CMK (cell line): ENCODE data around the gene COL5A1.
"Not testable (repeated sequence)": the region's sequence is repeated elsewhere in the genome, so short reads cannot be mapped to it uniquely, and the experiment has no call there.

ENCODE experiments used
- DNase-seq: peaks from one replicate; pipeline ENCODE4 v3.0.0-alpha.2; 2010; ENCODE audit warnings: low read depth

COL5A1 gene

DNA sequence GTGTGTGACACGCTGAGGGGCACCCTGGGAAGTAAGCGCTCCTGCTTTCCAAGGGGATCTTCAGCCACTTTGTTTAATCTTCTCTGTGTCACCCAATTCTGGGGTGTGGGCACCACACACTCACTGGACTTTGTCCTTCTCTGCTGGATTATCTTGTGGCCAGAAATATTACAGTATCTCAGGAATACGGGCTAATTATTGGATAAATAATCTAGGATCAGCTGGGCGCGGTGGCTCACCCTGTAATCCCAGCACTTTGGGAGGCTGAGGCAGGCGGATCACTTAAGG, 50.9 kb downstream of the COL5A1 start:
- DNase-seq: no peak

DNA sequence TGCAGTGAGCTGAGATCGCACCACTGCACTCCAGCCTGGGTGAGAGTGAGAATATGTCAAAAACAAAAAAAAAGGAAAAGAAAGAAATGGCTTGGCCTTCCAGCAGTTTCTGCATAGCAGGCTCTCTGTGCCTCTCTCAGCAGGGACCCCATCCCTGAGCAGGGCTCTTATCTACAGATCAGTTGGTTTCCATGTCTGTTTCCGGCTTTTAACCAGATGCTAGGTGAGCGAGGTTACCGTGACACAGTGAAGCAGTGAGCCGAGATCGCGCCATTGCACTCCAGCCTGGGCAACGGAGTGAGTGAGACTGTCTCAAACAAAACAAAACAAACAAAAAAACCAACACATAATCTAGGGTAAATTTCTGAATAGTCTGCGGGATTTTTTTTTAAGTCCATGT, 51.4 kb downstream of the COL5A1 start:
- no peak for DNase-seq

DNA sequence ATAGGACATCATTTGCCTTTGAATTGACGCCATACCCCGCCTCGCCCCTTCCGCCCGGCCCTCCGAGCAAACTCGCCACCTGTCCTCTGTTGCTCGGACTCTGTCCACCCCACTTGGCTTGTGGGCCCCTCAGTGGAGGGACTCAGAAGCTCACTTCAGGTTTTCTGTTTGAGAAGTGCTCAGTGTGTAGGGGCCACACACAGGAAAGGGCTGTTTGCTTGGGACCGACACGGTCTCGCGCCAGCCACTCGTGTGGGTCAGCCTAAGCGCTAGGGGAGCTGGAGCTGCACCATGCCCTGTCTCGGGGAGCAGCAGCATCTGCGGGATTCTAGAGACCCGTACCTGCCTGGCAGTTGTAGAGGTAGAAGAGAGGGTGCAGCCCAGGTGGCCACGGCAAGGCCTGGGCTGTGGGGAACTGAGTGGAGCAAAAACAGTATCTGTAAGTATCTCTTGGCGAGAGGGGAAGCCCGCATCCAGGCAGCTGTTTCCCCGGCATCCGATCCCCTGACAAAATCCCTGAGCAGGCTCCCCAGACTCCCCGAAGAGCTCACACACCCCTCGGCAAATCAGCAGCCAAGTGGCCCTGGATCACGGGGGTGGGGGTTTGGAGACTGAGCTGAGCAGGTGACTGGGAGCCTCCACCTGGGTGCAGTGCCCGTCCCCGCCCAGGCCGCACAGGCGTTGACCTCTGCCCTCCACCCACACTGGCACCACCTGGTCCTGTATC, 52.2 kb downstream of the COL5A1 start:
- DNase-seq: no peak

DNA sequence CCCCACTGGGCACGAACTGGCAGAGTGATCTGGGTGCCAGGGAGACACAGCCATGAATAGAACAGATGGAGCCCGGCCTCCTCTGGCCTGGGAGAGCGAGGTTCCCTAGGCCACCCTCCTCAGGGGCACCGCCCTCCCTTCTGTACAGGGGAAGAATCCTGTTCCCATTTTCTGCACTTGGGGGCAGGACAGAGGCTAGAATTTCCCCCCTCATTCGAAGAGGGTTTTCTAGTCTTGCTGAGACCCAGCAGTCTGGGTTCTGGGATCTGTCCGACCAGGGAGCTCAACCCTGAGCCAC, 52.7 kb downstream of the COL5A1 start:
- DNase-seq: no peak

DNA sequence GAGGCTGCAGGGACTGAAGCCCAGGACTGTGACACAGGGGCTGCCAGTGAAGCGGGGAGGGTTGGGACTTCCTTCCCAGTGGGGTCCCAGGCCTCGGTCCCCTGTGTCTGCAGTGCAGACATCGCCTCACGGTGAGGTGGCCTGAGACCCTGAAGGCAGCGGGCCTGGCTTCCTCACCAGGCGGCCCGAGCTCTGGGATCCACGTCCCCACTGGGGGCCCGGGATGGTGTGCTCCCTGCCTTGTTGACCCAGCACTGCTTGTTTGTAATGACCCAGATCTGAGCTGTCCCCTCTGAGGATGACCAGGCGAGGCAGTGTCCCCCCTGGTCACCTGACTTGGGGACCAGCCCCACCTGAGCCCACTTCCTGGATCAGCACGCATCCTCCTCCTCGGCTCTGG, 53.1 kb downstream of the COL5A1 start:
- no peak for DNase-seq

DNA sequence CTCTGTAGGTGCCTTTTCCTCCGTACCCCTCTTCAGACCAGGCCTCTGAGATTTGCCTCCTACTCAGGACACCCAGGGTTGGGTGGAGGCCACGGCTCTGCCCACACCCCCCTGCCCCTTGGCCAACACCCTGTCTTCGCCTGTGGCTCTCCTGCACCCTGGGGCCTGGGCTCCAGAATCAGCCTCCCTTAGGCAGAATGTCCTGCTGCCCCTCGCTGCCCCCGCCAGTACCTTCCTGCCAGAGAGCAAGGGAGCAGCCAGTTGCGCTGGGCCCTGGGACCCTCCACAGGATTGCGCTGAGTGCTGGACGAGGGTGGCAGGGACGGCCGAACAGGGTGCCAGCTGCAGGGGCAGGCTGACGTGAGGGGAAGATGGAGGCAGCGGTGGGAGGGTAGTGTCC, 53.5 kb downstream of the COL5A1 start:
- DNase-seq: no peak

DNA sequence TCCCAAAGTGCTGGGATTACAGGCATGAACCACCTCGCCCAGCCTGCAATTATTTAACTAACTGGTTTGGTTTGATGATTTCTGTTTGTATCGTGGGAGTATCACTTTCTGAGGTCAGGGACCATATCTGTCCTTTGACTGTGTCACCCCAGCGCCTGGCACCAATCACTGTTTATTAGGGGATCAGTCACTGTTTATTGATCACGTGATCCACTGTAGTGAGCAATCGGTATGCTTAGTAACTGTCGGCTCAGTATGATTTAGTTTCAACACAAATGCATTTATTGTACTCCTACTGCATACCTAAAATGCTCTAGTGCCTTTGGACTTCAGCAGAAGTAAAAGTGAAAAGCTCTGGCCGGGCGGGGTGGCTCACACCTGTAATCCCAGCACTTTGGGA, 54.8 kb downstream of the COL5A1 start:
- DNase-seq: no peak

DNA sequence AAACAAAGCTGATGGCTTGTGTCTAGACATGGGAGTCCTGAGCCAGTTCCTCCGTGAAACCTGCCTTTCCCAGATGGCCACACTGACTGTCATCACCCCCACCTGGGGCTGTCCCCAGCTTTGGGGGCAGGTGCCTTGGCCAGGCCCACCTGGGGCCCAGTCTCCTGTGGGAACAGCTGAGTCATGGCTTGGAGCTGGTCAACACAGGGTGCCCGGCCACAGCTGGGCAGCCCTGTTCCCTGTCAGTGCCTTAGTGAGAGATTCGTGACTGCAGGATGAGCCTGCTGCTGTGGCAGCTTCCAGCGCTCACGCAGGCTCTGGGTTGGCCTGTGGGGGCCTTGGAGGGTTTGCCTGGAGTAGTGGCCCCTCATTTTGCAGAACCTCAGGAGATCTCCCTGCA, 56.5 kb downstream of the COL5A1 start:
- DNase-seq: no peak

DNA sequence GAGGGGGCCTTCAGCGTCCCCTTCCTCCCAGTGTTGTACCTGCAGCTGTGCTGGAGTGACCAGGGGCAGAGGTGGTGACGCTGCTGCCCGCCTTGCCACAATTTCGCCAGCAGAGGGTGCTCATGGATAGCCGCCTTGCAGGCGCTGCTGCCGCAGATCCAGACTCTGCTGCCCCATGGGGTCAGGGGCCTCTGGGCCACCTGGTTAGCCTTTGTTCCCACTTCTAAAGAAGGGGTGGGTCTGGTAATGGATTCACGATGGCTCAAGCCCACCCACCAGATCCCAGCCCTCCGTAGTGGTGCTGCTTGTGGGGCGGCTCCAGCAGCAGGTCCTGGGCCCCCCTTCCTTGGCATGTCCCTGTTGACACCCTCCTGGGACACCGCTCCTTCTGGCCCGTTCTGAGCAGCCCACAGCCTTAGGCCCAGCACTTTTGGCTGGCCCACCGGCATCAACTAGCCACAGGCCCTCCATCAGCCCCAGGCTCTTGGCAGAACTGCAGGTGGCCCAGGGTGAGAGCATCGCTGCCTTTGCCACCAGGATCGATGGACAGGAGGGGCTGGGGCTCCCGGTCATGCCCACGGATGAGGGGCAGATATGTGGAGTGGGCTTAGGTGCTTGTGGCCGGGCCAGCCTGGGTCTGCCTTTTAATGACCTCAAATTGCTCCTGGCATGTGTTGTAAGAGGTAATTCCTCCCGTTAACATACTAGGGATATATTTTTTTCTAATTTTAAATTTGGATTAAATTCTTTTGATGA, 57.2 kb downstream of the COL5A1 start:
- DNase-seq: peak; percentile 32

DNA sequence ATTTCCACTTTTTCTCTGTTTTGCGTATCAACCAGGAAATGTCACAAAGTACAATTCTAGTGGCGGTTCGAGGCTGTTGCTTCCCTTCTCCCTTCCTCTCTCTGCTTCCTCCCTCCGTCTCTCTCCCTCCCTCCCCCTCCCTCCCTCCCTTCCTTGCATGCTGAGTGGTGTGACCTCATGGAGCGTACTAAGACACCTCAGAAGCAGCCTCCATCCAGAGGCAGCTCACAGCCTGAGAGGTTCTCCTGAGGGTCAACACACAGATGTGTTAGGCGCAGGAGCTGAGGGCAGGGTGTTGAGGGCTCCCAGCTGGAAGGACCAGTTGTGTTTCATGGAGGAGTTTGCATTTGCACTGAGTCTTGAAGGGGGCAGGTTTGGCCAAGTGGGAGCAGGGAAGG, 57.7 kb downstream of the COL5A1 start:
- DNase-seq: no peak

DNA sequence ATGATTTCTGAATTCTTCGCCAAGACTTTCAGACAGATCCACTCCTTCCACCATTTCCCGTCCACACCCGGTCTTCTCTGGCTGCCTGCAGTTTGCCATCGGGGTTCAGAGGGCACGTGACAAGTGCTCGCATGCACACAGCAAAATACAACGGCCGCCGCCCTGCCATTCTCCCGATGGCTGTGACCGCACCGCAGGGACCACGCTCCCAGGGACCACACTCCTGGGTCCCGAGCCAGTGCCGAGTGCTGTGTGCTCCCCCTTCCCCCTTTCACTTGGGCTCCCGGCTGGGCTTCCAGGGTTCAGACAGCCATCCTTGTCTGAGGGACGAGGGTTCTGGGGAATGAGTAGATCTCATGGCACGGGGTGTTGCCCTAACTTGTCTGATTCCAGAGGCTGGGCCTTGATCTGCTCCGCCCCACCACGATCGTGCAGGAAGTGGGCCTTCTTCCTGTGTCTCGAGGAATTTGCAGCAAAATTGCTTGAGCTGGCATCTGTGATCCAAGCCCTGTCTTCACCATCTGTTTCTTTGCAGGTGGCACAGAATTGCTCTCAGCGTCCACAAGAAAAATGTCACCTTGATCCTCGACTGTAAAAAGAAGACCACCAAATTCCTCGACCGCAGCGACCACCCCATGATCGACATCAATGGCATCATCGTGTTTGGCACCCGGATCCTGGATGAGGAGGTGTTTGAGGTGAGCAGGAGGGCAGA, 59.2 kb downstream of the COL5A1 start:
- DNase-seq: no peak

DNA sequence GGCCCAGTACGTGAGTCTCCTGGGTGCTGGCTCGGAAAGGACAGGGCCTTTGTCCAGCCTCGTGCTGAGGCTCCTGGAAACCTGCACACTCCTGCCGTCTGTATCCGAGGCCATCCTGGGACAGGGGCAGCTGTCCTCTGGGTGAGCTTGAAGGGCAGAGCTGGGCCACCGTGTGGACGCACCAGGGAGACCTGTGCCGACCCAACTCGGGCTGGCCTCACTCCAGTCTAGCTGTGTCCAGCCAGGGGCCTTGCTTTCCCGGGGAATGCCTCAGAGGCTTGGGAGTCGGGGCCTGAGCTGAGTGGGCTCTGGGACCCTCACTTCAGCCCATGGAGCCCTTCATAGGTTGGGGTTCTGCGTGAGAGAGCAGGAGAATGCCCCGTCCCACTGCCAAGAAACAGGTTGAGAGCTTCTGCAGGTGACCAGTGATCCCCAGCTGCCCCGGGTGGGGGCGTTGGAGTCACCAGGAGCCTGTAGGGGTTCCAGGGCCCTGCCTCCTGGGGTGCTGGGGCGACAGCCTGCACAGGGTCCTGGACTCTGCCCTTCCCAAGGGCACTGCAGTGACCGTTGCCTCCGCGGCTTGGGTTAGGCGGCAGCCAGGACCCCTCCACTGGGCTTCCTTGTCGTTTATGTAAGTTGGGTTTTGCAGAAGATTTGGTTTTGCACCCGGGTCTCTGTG, 60.1 kb downstream of the COL5A1 start:
- DNase-seq: no peak

DNA sequence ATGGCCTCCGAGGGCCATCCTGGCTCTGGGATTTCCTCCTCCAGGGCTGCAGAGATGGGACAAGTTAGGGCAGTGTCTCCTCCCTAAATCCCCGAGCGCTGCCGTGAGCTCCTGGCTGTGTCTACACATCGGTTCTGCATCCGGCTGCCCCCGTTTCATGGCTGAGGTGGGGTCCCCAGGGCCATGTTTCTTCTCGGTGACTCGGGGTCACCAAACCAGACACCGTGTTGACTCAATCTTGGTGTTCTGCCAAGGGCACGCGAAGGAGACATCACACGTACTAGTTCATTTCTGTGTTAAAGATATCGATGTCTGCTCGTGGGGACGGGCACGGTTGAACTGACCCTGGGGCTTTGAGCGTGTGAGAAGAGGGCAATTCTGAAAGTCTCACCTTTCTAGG, 60.7 kb downstream of the COL5A1 start:
- no peak for DNase-seq

DNA sequence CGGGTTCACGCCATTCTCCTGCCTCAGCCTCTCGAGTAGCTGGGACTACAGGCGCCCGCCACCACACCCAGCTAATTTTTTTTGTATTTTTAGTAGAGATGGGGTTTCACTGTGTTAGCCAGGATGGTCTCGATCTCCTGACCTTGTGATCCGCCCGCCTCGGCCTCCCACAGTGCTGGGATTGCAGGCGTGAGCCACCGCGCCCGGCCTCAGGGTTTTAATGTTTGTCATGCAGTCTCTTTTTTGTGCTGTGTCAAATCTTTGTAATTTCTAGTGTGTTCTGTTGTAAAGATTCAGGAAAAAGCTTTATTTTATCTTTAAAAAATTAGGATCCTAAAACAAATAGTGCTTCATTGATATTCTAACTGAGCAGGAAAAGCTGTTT, 62.1 kb downstream of the COL5A1 start:
- not testable (repeated sequence) for DNase-seq

DNA sequence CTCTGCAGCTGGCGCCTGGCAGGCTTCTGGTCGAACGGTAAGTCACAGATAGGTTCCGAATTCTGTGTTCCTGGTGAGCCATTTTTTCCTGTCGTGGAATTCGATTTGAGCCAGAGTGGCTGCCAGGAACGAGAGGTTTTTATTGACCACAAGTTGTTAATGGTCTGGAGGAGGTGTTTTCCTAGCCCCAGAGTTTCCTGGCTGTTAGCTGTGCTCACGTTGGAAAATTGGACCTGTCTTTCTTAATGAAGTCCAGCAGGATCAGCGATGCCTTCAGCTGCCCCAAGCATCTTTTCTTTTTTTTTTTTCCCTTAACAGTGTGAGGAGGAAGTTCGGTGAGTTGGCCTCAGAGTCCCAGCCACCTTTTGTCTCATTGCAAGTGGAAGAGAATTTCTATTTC, 62.9 kb downstream of the COL5A1 start:
- DNase-seq: no peak

DNA sequence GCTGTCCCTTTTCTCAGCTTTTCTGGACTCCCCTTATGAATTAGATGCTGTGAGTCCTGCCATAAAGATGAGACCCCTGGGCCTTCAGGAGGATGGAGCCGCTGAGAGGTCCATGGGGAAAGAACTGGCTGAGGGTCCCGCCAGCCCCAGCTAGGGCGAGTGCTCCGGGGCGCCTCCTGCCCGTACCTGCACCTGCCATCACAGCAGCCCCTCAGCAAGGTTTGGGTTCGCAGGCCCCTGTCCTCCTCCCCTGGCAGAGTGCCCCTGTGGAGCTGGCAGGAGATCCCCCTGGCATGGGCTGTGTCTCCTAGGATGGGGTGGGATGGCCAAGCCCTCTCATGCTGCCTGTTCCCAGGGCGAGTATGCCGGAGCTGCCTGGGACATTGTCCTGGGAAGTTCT, 64.2 kb downstream of the COL5A1 start:
- DNase-seq: no peak

DNA sequence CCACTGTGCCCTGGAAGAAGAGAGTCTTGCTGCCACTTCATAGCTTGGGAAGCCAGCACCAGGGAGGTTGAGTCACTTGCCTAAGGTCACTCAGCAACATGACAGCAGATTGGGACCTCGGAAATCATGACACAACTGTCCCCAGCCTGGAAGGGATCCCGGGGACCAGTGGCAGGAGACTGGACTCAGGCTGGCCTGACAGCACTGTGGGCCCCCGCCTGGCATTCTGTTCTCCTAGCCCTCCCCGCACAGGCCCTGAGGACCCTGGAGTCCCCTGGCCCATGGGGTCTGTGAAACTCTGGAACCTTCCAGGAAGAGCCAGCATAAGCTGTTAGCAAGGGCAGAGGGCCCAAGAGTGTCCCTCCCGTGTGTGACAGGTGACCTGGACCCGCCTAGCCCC, 64.9 kb downstream of the COL5A1 start:
- no peak for DNase-seq

DNA sequence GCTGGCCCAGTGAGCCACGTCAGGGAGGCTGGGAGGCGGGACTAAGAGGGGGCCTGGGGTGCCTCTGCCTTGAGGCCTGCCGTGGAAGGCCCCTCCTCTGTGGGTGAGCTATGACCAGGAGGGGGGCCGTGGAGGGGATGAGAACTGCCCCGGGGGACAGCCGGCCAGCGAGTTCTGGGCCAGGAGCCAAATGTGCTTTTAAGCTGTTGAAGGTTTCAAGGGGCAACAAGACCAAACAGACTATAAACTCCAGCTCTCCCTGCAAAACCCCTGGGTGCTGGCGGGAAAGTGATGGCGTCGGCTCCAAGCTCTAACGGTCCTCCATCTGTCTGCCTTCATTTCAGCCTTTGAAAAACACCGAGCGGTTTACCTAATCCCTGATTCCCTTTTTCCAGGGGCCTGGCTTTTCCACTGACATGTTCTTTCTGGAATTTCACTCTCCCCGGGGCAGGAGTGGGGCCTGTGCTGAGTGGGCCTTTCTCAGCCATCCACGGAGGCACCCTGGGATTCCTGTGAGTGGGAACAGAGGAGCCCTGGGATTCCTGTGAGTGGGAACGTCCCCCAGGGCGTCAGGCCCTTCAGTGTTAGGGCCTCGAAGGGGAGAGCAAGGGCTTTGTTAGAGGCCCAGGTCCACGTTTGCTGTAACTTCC, 65.6 kb downstream of the COL5A1 start:
- no peak for DNase-seq

DNA sequence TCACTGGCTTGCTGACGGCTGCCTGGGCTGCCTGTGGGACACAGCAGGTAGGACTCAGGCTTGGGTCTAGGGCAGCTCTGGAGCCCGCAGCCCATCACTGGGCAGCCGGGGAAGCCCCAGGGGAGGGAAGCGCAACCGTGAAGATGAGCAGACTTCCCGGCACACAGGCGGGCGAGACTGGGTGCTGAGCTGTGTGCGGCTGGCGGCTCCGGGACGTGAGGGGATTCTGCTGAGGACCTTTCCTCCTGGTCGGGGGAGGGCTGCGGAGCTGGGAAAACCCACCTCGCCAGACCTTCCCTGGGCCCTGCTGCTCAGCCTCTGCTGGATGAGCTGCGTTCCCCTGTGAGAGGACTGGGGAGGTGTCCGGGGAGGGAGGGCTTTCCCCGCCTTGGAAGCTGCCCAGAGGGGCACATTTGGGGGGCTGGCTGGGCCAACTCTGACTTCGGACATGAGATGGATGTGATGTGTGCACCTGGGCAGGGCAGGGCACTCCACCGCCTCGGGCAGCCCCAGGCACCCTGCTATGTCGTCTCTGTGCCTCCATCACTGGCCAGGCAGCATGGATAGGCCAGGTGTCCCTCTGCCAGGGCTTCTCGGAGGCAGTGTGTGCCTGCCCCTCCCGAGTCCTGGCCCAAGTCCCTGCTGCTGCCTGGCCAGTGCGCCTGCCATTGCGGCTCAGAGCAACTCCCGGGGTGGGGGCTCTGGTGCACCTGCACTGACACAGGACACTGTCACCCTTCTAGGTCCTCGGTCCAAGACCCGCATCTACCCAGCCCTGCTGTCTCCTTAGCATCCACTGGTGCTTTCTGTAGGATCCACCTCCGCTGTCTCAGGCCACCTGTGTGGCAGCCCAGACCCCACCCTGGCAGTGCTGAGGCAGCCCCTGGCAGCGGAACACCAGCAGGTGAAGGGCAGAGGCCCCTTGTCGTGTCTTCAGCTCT, 66.4 kb downstream of the COL5A1 start:
- no peak for DNase-seq

DNA sequence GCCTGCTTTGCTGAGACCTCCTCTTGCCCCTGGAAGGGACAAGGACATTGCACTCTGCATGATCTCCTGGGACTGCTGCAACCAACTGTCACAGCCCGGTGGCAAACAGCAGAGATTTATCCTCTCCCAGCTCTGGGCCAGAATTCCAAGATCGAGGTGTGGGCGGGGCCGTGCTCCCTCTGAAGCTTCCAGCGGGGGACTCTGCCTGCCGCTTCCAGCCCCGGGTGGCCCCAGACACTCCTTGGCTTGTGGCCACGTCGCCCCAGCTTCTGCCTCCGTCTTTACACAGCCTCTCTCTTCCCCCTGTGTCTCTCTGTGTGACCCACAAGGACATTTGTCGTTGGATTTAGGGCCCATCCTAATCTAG, 67.1 kb downstream of the COL5A1 start:
- DNase-seq: no peak

DNA sequence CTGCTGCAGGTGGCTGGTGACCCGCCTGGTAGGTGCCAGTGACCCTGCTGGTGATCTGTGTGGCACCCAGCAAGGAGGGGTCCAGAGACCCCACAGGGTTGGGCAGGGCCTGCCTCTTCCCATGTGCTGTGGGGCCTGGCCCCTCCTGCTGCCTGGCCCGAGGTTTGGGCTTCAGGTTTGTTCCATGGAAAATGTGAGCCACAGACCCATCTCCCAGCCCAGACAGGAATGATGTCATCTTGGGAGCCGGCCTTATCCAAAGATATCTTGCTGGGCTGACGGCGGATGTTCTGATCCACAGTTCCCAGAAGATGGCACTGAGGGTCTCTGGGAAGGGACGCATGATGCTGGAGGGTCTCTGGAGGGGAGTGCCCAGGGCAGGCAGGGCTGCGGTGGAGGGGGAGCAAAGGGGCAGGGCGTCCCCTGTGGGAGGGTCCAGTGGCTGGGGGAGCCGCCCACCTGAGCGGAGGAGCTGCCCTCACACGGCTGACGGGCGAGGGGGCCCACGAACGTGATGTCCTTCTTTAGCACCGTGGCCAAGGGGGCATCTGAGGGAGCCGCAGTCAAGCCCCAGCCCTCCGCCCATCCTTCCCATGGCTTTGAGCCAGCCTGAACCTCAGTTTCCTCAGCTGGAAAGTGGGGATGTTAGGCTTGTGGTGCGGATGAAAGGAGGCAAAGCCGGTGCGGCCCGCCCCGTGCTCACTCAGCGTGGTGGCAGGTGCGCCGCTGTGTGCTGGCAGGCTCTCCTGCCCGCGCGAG, 68.1 kb downstream of the COL5A1 start:
- DNase-seq: no peak
